HL-60 (cell line): Measurements from ENCODE around the gene ENOSF1.

Experiments used
- DNase-seq, 2 experiments: peaks; one replicate each; pipeline ENCODE4 v3.0.0-alpha.2; 2010 to 2020; ENCODE audit warnings: low read depth in 1 of 2, low spot score in 1 of 2
- H3K27ac ChIP-seq: fragments of 250-450 bp; sonication (Bioruptor Pico); replicated peaks from 2 replicates; pipeline ENCODE4 v1.5.1; 2020; ENCODE audit warnings: mild to moderate bottlenecking, moderate library complexity
- H3K27me3 ChIP-seq: fragments of 250-450 bp; sonication (Bioruptor Pico); 2 replicates; pipeline ENCODE4 v1.5.1; 2021; ENCODE audit warnings: mild to moderate bottlenecking, moderate library complexity; ENCODE audit not compliant: insufficient read depth, poor library complexity, severe bottlenecking
- H3K4me3 ChIP-seq: replicated peaks from 2 replicates; pipeline ENCODE4 v1.5.1; 2011; ENCODE audit warnings: mild to moderate bottlenecking, control low read depth, low read length; ENCODE audit not compliant: insufficient read depth
- GABPA ChIP-seq: IDR thresholded peaks from 2 replicates; pipeline ENCODE4 v1.6.1; 2012; ENCODE audit warnings: low read depth
- POLR2AphosphoS5 ChIP-seq: IDR thresholded peaks from 2 replicates; pipeline ENCODE4 v1.6.1; 2012; ENCODE audit warnings: low read depth
- REST ChIP-seq: IDR thresholded peaks from 2 replicates; pipeline ENCODE4 v1.6.1; 2012; ENCODE audit warnings: low read depth; ENCODE audit not compliant: insufficient replicate concordance
- SPI1 ChIP-seq: IDR thresholded peaks from 2 replicates; pipeline ENCODE4 v1.6.1; 2012; ENCODE audit warnings: low read depth, mild to moderate bottlenecking, borderline replicate concordance
- TF ChIP-seq, protein P1 (sequence below): IDR thresholded peaks from one replicate; pipeline ENCODE4 v1.5.1; 2011; ENCODE audit warnings: low read length, control low read depth, inconsistent platforms; ENCODE audit not compliant: insufficient read depth

Gene ENOSF1

DNA sequence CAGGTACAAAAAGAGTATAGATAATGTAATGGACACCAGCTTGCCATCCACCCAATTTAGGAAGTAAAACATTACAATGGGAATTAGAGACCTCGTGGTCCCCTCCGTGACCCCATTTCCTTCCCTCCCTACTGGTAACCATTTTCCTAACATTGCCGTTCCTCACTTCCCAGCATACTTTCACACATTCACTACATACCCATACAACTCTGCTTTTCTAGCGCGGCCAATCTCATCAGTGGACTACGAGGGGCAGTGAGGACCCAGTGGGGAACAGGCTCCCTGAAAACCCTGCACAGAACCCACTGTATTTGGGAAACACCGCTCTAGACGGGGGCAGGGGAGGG, 1.1 kb downstream of the ENOSF1 start:
- TF ChIP-seq POLR2AphosphoS5, result no peak
- TF ChIP-seq, protein P1, sequence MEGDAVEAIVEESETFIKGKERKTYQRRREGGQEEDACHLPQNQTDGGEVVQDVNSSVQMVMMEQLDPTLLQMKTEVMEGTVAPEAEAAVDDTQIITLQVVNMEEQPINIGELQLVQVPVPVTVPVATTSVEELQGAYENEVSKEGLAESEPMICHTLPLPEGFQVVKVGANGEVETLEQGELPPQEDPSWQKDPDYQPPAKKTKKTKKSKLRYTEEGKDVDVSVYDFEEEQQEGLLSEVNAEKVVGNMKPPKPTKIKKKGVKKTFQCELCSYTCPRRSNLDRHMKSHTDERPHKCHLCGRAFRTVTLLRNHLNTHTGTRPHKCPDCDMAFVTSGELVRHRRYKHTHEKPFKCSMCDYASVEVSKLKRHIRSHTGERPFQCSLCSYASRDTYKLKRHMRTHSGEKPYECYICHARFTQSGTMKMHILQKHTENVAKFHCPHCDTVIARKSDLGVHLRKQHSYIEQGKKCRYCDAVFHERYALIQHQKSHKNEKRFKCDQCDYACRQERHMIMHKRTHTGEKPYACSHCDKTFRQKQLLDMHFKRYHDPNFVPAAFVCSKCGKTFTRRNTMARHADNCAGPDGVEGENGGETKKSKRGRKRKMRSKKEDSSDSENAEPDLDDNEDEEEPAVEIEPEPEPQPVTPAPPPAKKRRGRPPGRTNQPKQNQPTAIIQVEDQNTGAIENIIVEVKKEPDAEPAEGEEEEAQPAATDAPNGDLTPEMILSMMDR, result no peak
- no peak for TF ChIP-seq GABPA
- TF ChIP-seq SPI1, result no peak
- TF ChIP-seq REST, result no peak
- peak; percentile 39 to 43 for DNase-seq
- peak overlapping the region; percentile 54 for H3K4me3 ChIP-seq

DNA sequence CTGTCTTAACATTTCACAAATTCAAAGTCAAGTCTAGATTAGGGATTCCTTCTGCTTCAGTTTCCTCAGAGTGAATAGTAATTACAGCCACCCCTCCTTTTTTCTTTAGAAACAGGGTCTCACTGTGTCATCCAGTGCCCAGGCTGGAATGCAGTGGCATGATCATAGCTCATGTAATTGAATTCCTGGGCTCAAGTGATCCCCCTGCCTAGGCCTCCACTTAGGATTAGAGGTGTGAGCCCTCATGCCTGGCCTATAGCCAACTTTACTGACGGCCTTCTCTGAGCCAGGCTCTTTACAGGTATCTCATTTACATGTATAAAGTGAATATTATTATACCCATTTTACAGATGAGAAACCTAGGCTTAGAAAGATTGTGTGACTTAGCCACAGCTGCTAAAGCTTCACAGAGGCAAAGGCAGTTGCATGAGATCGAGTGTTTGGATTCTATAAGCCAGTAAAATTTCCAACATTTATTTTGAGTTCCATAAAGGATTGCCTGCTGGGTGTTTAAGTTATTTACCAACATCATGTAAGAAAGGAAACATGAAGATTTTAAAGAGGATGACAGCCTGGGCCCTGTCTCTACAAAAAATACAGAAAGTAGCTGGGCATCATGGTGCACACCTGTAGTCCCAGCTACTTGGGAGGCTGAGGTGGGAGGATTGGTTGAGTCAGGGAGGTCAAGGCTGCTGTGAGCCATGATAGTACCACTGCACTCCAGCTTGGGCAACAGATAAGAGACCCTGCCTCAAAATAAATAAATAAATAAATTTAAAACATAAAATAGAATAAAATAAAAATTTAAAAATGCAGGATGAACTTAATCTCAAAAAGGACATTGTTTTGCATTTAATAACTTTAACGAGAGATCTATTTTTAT, 1.8 kb downstream of the ENOSF1 start:
- TF ChIP-seq REST (no peak), POLR2AphosphoS5 (0 out of 2 replicates have a peak, but pooled peaks have one; percentile 9)
- Histone ChIP-seq H3K27me3 (no peaks in the 10 kb centered on the region), H3K4me3 (peak overlapping the region; percentile 54), H3K27ac (peak overlapping the region; percentile 78)
- DNase-seq, result no peak

More for the DNA sequence above, 1.1 kb downstream of the ENOSF1 start:
- Histone ChIP-seq H3K27me3 (no peaks in the 10 kb centered on the region), H3K27ac (peak overlapping the region; percentile 78)

- no peak for TF ChIP-seq GABPA
- Histone ChIP-seq H3K27me3 (no peaks in the 10 kb centered on the region), H3K4me3 (no peak overlapping the region), H3K27ac (no peak overlapping the region)
- no peak for DNase-seq
Observed at GRCh38 chr18:709771-710170, 2.7 kb downstream of the ENOSF1 start.

DNA sequence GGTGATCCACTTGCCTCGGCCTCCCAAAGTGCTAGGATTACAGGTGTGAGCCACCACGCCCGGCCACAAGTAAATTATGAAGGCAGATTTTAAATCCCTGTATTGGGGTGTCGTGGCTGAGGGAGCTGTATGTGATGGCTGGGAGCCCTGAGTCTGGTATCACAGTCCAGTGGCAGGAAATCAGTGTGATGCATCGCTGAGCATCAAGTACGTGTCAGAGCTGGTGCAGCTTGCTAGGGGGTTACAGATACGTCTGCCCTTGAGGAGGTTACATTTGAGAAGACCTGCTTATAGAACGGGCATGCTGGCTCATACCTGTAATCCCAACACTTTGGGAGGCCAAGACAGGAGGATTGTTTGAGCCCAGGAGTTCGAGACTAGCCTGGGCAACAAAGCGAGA, 4.3 kb downstream of the ENOSF1 start:
- DNase-seq, result no peak
- no peak overlapping the region for H3K27ac ChIP-seq
- TF ChIP-seq GABPA (no peak), SPI1 (no peak), POLR2AphosphoS5 (no peak), REST (no peak)
- TF ChIP-seq, protein P1, result no peak
- no peaks in the 10 kb centered on the region for H3K27me3 ChIP-seq
- no peak overlapping the region for H3K4me3 ChIP-seq
